A549 (cell line): ENCODE data around the gene DDI2. TPM values are rescaled to one million over a fixed set of nuclear protein-coding genes. Genes with fewer than 3 reads are reported as not detected.

Experiments
- ATAC-seq, 2 experiments: fragments of 200-7000 bp in 1 of 2; fragments of >200 bp in 1 of 2; cut with Nextera tagmentation in 1 of 2; cut with Tn5 transposase in 1 of 2; 3 replicates each; pipeline versions ENCODE4 v1.8.0 to v1.9.1; 2018 to 2020; ENCODE audit warnings: mild to moderate bottlenecking in 1 of 2, moderate library complexity in 1 of 2
- CTCF ChIA-PET: fragments of 300-600 bp; sonication (Branson Sonifier 250); formaldehyde crosslinking; extraction: SDS; loops from one replicate; lab custom pipeline; 2021; ENCODE audit warnings: antibody characterized with exemption, inconsistent platforms; lab: Yijun Ruan, JAX
- POLR2A ChIA-PET: fragments of 350-600 bp; formaldehyde crosslinking; extraction: SDS; loops from one replicate; lab custom pipeline; 2021; ENCODE audit warnings: antibody characterized with exemption, inconsistent platforms; lab: Yijun Ruan, JAX
- DNase-seq, 2 experiments: peaks; one replicate each; pipeline versions ENCODE4 v3.0.0 to v3.0.0-alpha.2; 2011 to 2016; ENCODE audit warnings: low read depth in 1 of 2, low spot score in 1 of 2
- FAIRE-seq: peaks from 2 replicates; lab custom pipeline; 2011; peaks lifted over from hg19 to GRCh38; lab: Jason Lieb, UNC
- H3K27ac ChIP-seq, 2 experiments: fragments of >200 bp; sonication (Bioruptor Twin); formaldehyde crosslinking; 3 replicates each; pipeline ENCODE4 v1.5.1; 2016 to 2017
- H3K4me1 ChIP-seq: fragments of >200 bp; sonication (Bioruptor Twin); formaldehyde crosslinking; 3 replicates; pipeline ENCODE4 v1.6.1; 2016
- H3K4me2 ChIP-seq: fragments of >200 bp; sonication (Bioruptor Twin); formaldehyde crosslinking; 3 replicates; pipeline ENCODE4 v1.6.1; 2016
- H3K4me3 ChIP-seq: fragments of >200 bp; sonication (Bioruptor Twin); formaldehyde crosslinking; 3 replicates; pipeline ENCODE4 v1.5.1; 2016
- H3K9me3 ChIP-seq: fragments of >200 bp; sonication (Bioruptor Twin); formaldehyde crosslinking; 3 replicates; pipeline ENCODE4 v1.6.1; 2016
- BCL3 ChIP-seq: fragments of >200 bp; sonication (Bioruptor Twin); formaldehyde crosslinking; IDR thresholded peaks from 3 replicates; pipeline ENCODE4 v1.6.1; 2016
- CBX8 ChIP-seq: fragments of 200-600 bp; sonication (generic); IDR thresholded peaks from 2 replicates; pipeline ENCODE4 v1.6.1; 2016
- CTCF ChIP-seq: fragments of >200 bp; sonication (Bioruptor Twin); formaldehyde crosslinking; IDR thresholded peaks from 3 replicates; pipeline ENCODE4 v1.5.1; 2016
- EHMT2 ChIP-seq: fragments of 200-600 bp; sonication (generic); IDR thresholded peaks from 2 replicates; pipeline ENCODE4 v1.6.1; 2016; ENCODE audit warnings: antibody characterized with exemption, low read depth, mild to moderate bottlenecking, moderate library complexity
- EP300 ChIP-seq, 2 experiments: fragments of >200 bp; sonication (Bioruptor Twin); formaldehyde crosslinking; IDR thresholded peaks; 2 replicates in 1 of 2; 3 replicates in 1 of 2; pipeline ENCODE4 v1.6.1; 2016 to 2017
- FOSB ChIP-seq: fragments of 250-450 bp; sonication (Bioruptor Pico); IDR thresholded peaks from 2 replicates; pipeline ENCODE4 v1.5.0; 2020; ENCODE audit warnings: mild to moderate bottlenecking, moderate library complexity
- FOXS1 ChIP-seq: fragments of 250-450 bp; sonication (Bioruptor Pico); IDR thresholded peaks from 2 replicates; pipeline ENCODE4 v1.5.0; 2020; ENCODE audit warnings: mild to moderate bottlenecking, moderate library complexity
- HDAC2 ChIP-seq: fragments of 200-600 bp; sonication (generic); IDR thresholded peaks from 2 replicates; pipeline ENCODE4 v1.6.1; 2016
- HEYL ChIP-seq: fragments of 250-450 bp; sonication (Bioruptor Pico); IDR thresholded peaks from 2 replicates; pipeline ENCODE4 v1.8.0; 2021; ENCODE audit warnings: mild to moderate bottlenecking, moderate library complexity
- HOXB13 ChIP-seq: fragments of 250-450 bp; sonication (Bioruptor Pico); IDR thresholded peaks from 2 replicates; pipeline ENCODE4 v1.5.0; 2020; ENCODE audit warnings: low read depth, mild to moderate bottlenecking, moderate library complexity
- HOXB5 ChIP-seq: fragments of 250-450 bp; sonication (Bioruptor Pico); IDR thresholded peaks from 2 replicates; pipeline ENCODE4 v1.5.0; 2020; ENCODE audit warnings: mild to moderate bottlenecking, moderate library complexity
- JUN ChIP-seq, 2 experiments: fragments of >200 bp; sonication (Bioruptor Twin); formaldehyde crosslinking; IDR thresholded peaks; 2 replicates in 1 of 2; 3 replicates in 1 of 2; pipeline ENCODE4 v1.6.1; 2016 to 2017
- MAFK ChIP-seq: fragments of 450-650 bp; IDR thresholded peaks from 2 replicates; pipeline ENCODE4 v1.6.1; 2014; ENCODE audit not compliant: partially characterized antibody
- NFE2L2 ChIP-seq: fragments of 150-350 bp; conservative IDR thresholded peaks from 2 replicates; pipeline ENCODE4 v1.6.1; 2014; ENCODE audit warnings: low read length
- NR3C1 ChIP-seq: fragments of >200 bp; sonication (Bioruptor Twin); formaldehyde crosslinking; IDR thresholded peaks from 3 replicates; pipeline ENCODE4 v1.6.1; 2017
- POLR2A ChIP-seq: IDR thresholded peaks from 2 replicates; pipeline ENCODE4 v1.6.1; 2012; ENCODE audit warnings: mild to moderate bottlenecking, low read length
- RCOR1 ChIP-seq: fragments of 150-350 bp; IDR thresholded peaks from 2 replicates; pipeline ENCODE4 v1.6.1; 2014; ENCODE audit warnings: antibody characterized with exemption, low read length, low read depth
- REST ChIP-seq: fragments of 200-600 bp; sonication (generic); IDR thresholded peaks from 2 replicates; pipeline ENCODE4 v1.6.1; 2016; ENCODE audit warnings: antibody characterized with exemption, mild to moderate bottlenecking, moderate library complexity
- RNF2 ChIP-seq: fragments of 200-600 bp; sonication (generic); IDR thresholded peaks from 2 replicates; pipeline ENCODE4 v1.6.1; 2016; ENCODE audit warnings: low read depth, mild to moderate bottlenecking, antibody characterized with exemption, moderate library complexity, borderline replicate concordance
- SMC3 ChIP-seq: fragments of >200 bp; sonication (Bioruptor Twin); formaldehyde crosslinking; IDR thresholded peaks from 3 replicates; pipeline ENCODE4 v1.6.1; 2018; ENCODE audit warnings: inconsistent platforms
- TFCP2L1 ChIP-seq: fragments of 250-450 bp; sonication (Bioruptor Pico); IDR thresholded peaks from 2 replicates; pipeline ENCODE4 v1.5.0; 2021; ENCODE audit warnings: mild to moderate bottlenecking
- ZSCAN20 ChIP-seq: fragments of 250-450 bp; sonication (Bioruptor Pico); IDR thresholded peaks from 2 replicates; pipeline ENCODE4 v1.8.0; 2022; ENCODE audit warnings: mild to moderate bottlenecking, moderate library complexity
- WGBS: methylation state at CpG from one replicate; pipeline ENCODE4 v1.1.6; 2017; ENCODE audit errors: missing lambda C conversion rate; 5-methylcytosine and 5-hydroxymethylcytosine counted together
- polyA plus RNA-seq, 4 experiments: library from polyadenylated mRNA; depleted of rRNA in 3 of 4; stranded (reverse); fragments of >200 nt; fragmentation: RNase III in 1 of 4; extraction: RNeasy Plus Mini Kit Qiagen cat#74134 plus additional on column Dnase treatment in 1 of 4; gene quantifications; 2 replicates in 3 of 4; 3 replicates in 1 of 4; pipeline ENCODE4 v1.2.3, GENCODE V29; 2011 to 2017

The DDI2 gene
- polyA plus RNA-seq, 2 of the 4 experiments (the other 2 are of a cell fraction) = 6.3 to 8.6 TPM

- ChIA-PET POLR2A (no interaction called here), CTCF (interaction anchor here (1.0 kb wide), 1 partner anchor 72 kb away, joined by 3 read pairs; no protein-coding TSS in a partner anchor)
- TF ChIP-seq JUN (IDR thresholded peaks at IDR 0.05) = no peak
- TF ChIP-seq MAFK = peak; percentile 36
- no peak for TF ChIP-seq REST
- TF ChIP-seq TFCP2L1 (CRISPR knock-in tag) = no peak
- H3K4me3 ChIP-seq = no peak overlapping the region
- FAIRE-seq (no peak), ATAC-seq (no peak), DNase-seq (no peak)
- 94% methylated on average over 11 of the region's 11 CpGs for WGBS
- 0 out of 3 replicates have a peak, but pooled peaks cover 4% of the 10 kb centered on the region for H3K4me1 ChIP-seq
- no peaks in the 10 kb centered on the region for H3K9me3 ChIP-seq
- no peak overlapping the region for H3K4me2 ChIP-seq
- no peak overlapping the region for H3K27ac ChIP-seq
Observed at GRCh38 chr1:15705184-15705566, 87.9 kb downstream of the DDI2 start.

- no peak overlapping the region for H3K27ac ChIP-seq
- DNase-seq = no peak
- TF ChIP-seq HDAC2 (no peak), CBX8 (no peak), MAFK (no peak), HOXB13 (no peak), CTCF (no peak), BCL3 (no peak), NR3C1 (no peak), EHMT2 (no peak), NFE2L2 (no peak), SMC3 (no peak), EP300 (IDR thresholded peaks at IDR 0.05) (no peak), RCOR1 (no peak)
- TF ChIP-seq, all 56 proteins: peak for 0
- POLR2A ChIA-PET = no interaction called here
- 82% methylated on average over 7 of the region's 7 CpGs for WGBS
- FAIRE-seq = no peak
- CTCF ChIA-PET = no interaction called here
- no peak for ATAC-seq
- Histone ChIP-seq H3K4me1 (0 out of 3 replicates have a peak, but pooled peaks cover 4% of the 10 kb centered on the region), H3K4me2 (no peak overlapping the region), H3K4me3 (no peak overlapping the region), H3K9me3 (no peaks in the 10 kb centered on the region)
Observed at GRCh38 chr1:15706751-15707150, 89.5 kb downstream of the DDI2 start.

GRCh38 chr1:15707239-15707925 lies 90.1 kb downstream of the DDI2 start:
- Histone ChIP-seq H3K4me3 (no peak overlapping the region), H3K4me2 (no peak overlapping the region), H3K27ac (no peak overlapping the region), H3K4me1 (0 out of 3 replicates have a peak, but pooled peaks cover 4% of the 10 kb centered on the region), H3K9me3 (no peaks in the 10 kb centered on the region)
- ATAC-seq (no peak), FAIRE-seq (no peak), DNase-seq (no peak)
- POLR2A ChIA-PET = no interaction called here
- TF ChIP-seq POLR2A = no peak
- no peak for TF ChIP-seq HDAC2
- no peak for TF ChIP-seq FOSB
- no peak for TF ChIP-seq HEYL (CRISPR knock-in tag)
- no peak for TF ChIP-seq TFCP2L1 (CRISPR knock-in tag)
- no peak for TF ChIP-seq HOXB5
- no peak for TF ChIP-seq FOXS1 (CRISPR knock-in tag)
- TF ChIP-seq ZSCAN20 = no peak
- TF ChIP-seq RNF2 = no peak
- 78% methylated on average over 8 of the region's 8 CpGs for WGBS
- CTCF ChIA-PET = no interaction called here
